NCI-H2227 treated with DMSO at 0.1 percent for 48 hours (cell line): ENCODE measurements around the gene ABCC12.

Experiments used
- DNase-seq: peaks from one replicate; lab custom pipeline; 2025; lab: John Stamatoyannopoulos, UW

ABCC12 gene

GRCh38 chr16:48132696-48133095 is 23.1 kb downstream of the ABCC12 start:
- no peak for DNase-seq

DNA sequence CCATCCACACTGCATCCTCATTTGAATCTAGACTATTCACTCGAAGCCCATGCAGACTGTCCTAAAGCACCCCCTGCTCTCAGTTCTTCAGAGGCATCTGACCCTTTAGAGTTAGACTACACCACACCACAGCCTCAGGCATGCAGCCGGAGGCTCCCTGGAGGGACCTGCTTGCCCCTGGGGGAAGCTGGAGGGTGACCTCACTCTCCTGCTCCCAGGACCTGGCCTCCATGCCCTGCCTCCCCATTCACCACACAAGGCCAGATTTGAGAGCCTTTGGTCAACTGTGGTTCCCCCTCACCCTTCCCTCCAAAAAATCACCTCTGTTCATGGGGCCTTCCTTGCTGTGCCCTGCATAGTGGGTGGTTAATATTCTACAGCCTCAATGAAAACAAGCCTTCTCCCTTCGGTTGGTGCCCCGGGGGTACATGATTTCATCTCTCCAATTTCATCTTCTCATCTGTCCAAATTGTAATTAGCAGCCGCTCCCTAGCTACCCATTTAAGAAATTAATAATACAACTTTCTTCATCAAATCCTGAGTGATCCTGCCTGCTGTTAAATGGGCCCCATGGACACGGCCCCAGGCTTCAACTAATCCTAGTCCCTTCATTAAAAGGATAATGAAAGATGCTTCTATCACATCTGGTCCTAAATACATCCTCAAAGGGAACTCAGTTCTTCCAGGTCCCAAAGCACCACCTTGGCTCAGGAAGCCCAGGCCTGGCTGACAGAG is 24.4 kb downstream of the ABCC12 start:
- no peak for DNase-seq

GRCh38 chr16:48129926-48130325 is 25.9 kb downstream of the ABCC12 start:
- DNase-seq: no peak

DNA sequence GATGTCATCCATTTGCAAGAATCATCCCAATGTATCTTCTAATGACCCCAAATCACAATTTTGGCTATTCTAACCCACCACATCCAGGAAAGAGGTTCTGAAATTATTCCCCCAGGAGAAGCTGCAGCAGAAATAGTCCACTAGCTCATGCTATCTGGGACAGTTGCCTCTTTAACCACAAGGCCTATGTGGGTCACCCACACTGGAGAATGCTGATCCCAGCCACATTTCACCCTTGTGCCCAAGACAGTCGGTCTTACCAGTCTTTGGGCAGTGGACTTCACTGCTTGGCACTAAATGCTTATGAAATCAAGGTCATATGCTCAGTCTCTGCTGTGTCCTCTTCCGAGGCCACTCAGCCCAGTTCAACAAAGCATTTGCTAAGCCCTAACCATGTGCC is 27.0 kb downstream of the ABCC12 start:
- no peak for DNase-seq

DNA sequence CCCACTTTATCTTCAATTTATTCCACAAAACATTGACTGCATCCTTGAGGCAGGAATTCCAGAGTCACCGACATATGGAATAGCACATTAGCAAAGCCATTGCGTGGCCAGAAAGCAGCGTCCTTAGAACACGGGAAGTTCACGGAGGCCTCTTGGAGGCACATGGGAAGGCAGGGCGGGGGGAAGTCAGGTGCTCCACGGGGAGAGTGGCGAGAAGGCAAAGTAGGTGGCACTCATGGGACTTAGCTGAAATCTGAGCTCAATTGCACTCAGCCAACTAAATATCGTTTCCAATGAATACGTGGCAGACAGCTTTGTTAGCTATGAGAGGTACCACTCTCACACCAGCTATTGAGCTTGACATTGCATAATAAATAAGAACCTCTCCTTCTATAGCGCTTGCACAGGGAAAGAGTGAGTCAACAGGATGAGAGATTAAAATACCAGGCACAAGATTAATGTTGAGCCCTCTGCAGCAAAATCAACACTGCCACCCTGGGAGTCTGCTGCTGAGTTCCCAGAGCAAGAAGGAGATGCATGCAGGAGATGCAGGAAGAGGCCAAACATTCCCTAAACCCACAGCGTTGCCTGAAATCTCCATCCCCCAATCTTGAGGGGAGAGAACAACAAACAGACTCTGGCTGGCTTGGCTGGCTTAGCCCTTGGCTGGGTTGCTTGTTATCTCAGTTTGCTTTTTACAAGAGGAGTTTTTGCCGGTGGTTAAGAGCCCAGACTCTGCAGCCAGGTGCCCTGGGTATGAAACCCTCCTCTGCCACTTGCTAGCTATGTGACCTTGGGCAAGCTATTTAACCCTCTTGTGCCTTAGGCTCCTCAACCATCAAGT is 28.8 kb downstream of the ABCC12 start:
- peak; percentile 3 for DNase-seq

- DNase-seq: no peak
Observed at GRCh38 chr16:48125888-48126287, 29.9 kb downstream of the ABCC12 start.

GRCh38 chr16:48124266-48124665 is 31.5 kb downstream of the ABCC12 start:
- DNase-seq: no peak

GRCh38 chr16:48123104-48123788 is 32.5 kb downstream of the ABCC12 start:
- no peak for DNase-seq

DNA sequence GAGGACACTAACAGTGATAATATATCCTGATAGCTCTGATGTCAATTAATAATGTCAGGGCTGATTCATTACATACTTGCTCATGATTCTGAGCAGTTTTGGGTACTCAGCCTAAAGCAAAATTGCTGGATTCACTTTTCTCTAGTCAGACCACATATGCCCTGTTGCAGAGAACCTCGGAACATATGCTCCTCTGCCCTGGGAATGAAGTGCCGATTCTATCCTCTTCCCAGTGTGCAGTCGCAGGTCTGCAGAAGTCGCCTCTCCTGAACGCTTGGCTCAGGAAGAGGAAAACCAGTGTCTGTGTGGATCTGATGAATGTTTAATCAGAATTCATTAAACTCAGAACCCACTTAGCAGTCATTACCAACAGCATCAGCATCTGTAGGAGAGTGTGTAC is 34.5 kb downstream of the ABCC12 start:
- DNase-seq: no peak

DNA sequence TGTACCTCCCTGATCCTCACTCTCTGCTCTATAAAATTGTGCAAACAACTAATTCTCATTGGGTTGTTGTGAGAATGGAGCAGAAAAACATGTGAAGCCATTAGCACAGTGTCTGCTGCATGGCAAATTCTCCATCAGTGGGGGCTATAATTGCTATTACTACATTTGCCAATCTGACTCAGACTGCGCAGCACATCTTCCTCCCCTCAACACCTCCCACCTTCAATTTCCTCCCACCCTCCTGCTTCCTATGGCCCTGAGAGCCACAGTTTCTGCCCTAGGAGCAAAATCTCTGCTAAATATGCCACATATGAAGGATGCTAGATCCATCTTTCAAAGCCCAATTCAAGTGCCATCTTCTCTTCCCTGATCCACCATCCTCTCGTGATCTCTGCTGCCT is 37.0 kb downstream of the ABCC12 start:
- DNase-seq: no peak

DNA sequence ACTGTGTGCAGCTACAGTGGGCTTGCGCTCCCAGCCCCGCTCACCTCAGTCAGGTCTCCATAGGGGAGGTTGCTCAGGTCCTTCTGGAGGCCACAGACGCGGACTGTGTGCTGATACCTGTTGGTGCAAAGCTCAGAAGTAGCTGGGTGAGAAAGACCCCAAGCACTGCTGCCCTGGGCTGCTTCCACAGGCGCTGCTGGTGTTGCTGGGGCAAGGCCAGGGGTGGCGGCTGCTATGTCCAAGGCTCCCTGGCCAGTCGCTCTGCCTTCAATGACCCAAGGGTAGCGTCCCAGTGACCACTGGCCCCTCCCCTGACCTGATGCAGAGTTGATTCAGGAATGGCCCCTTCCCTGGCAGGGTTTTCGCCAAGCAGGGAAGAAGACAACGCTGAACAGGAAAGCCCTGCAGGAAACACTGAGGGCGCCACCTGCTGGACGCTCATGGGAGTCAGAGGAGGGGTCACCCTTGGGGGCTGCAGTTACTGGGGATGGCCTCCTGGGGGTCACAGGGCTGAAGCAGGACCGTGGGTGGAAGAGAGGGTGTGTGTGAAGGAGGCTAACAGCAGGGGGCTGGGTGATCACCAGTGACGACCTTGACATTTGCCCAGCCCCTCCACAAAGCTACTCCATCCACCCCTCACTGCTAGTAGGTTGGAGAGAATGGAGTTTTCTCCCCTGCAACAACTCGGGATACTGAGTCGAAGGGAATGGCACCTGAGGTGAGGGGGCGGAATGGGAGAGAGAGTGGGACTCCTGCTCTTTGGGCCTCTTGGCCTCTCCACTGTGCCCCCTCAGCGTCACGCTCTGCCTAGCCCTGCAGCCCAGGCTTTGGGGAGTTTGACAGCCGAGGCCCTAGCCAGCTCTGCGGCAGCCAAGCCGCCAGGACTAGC is 38.3 kb downstream of the ABCC12 start:
- DNase-seq: no peak

GRCh38 chr16:48115299-48115698 is 40.5 kb downstream of the ABCC12 start:
- no peak for DNase-seq

DNA sequence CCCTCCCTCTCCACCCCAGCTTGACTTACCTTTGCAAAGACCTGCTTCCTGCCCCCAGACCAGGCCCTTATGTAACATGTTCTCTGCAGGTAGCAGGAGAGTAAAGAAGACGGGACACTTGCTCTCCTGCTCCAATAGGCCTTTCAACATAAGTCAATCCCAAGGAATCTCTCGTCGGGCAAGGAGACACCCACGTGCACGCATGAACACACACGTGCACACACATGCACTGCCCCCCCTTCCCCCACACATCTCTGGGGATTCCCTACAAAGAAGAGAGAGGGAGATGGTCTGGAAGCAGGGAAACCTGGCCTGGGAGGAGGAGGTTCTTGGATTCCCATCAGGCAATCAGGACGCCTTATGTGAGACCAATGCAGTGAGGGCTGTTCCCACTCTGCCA is 41.4 kb downstream of the ABCC12 start:
- DNase-seq: no peak

DNA sequence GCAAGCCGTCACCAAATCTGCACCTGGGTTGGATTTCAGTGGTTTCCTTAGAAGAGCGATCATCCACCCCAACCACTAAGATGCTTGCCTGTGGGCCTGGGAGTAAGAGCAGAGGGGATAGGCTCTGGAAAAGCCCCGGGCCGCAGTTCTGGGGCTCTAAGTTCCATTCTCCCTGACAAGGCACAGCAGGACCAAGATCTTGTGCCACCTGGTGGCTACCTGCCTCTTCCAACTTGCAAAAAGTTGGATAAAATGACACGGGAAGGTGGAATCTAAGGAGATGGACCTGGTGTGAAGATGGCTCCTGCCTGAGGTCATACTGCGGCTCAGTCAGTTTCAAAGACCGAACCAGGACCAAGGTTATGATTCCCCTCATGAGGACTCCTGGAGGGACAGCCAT is 42.3 kb downstream of the ABCC12 start:
- no peak for DNase-seq

DNA sequence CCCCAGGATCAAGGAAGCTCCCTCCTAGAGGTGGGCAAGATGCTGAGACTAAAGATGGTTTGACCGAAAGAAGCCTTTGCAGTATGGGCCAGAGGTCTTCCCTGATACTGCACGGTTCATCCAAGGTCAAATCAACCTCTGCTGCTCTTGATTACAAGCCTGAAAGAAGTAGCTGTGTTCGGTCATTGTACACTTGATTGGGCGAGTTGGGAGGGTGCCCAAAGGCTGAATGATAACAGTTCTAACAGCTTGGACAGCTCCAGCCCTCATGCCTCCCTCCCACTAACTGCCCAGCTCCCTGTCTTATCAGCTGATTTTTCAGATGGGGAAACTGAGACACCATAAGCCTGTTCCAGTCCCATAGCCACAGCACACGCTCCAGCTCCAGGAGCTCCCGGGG is 42.8 kb downstream of the ABCC12 start:
- no peak for DNase-seq

GRCh38 chr16:48112600-48112999 is 43.2 kb downstream of the ABCC12 start:
- no peak for DNase-seq

DNA sequence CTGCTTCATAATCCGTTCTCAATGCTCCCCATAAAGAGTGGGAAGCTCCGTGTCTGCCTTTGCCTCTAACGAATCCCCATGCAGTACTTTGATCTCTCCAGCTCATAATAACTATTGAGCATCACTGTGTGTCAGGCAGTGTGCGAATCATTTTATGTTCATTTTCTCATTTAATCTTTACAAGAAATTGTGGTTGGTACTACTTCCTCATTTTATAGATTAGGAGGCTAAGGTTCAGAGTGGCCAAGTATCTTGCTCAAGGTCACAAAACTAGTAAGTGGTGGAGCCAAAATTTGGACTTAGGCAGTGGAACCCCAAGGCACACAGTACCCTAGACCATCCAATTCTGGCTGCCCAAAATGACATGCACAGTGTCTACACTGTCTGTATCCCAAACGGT is 44.8 kb downstream of the ABCC12 start:
- DNase-seq: no peak

- DNase-seq: no peak
Observed at GRCh38 chr16:48110000-48110399, 45.8 kb downstream of the ABCC12 start.

GRCh38 chr16:48109475-48109874 is 46.3 kb downstream of the ABCC12 start:
- no peak for DNase-seq

DNA sequence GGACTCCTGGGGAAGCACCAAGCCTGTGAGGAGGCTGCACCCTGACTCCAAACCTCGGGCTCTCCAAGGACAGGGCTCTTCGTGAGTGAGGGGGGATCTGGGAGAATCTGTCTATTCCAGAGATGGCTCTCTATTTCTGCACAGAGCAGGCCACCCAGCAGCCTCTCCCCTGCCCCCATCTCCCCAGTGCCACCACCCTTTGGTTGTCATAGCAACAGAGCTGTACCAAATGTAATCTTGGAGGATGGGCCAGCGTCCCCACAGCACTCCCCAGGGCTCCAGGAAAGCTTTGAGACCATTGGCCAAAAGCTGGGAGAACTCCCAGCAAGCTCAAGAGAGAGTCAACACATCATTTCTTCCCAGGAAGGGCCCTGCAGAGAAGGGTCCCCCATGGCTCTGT is 49.3 kb downstream of the ABCC12 start:
- no peak for DNase-seq
